Astrocyte (in vitro differentiated cells and primary cell): ENCODE measurements around the gene GCNA. TPM values are rescaled to one million over a fixed set of nuclear protein-coding genes. Genes with fewer than 3 reads are reported as not detected.

ENCODE experiments used
- DNase-seq: peaks from one replicate; pipeline ENCODE4 v3.0.0-alpha.2; 2010; ENCODE audit warnings: low read depth
- FAIRE-seq: peaks from 2 replicates; lab custom pipeline; 2011; peaks lifted over from hg19 to GRCh38; lab: Jason Lieb, UNC
- H2AFZ ChIP-seq: 2 replicates; pipeline ENCODE4 v1.6.0; 2012; ENCODE audit warnings: low read depth, low read length, inconsistent platforms
- H3K27ac ChIP-seq: 2 replicates; pipeline ENCODE4 v1.5.1; 2011; ENCODE audit warnings: low read depth, low read length, inconsistent platforms
- H3K27me3 ChIP-seq: 2 replicates; pipeline ENCODE4 v1.6.0; 2011; ENCODE audit warnings: low read length, inconsistent platforms; ENCODE audit not compliant: insufficient read depth
- H3K36me3 ChIP-seq: 2 replicates; pipeline ENCODE4 v1.5.1; 2011; ENCODE audit warnings: low read length, inconsistent platforms; ENCODE audit not compliant: insufficient read depth
- H3K4me1 ChIP-seq: 2 replicates; pipeline ENCODE4 v1.5.1; 2011; ENCODE audit warnings: low read length, inconsistent platforms; ENCODE audit not compliant: insufficient read depth
- H3K4me2 ChIP-seq: 2 replicates; pipeline ENCODE4 v1.6.0; 2012; ENCODE audit warnings: low read length, inconsistent platforms
- H3K4me3 ChIP-seq: 2 replicates; pipeline ENCODE4 v1.5.1; 2011; ENCODE audit warnings: low read depth, mild to moderate bottlenecking, low read length, inconsistent platforms; ENCODE audit not compliant: insufficient read depth
- H3K79me2 ChIP-seq: 2 replicates; pipeline ENCODE4 v1.6.0; 2012; ENCODE audit warnings: mild to moderate bottlenecking, low read length, inconsistent platforms; ENCODE audit not compliant: insufficient read depth
- H3K9ac ChIP-seq: 2 replicates; pipeline ENCODE4 v1.6.0; 2012; ENCODE audit warnings: mild to moderate bottlenecking, low read length, inconsistent platforms
- H3K9me3 ChIP-seq: 2 replicates; pipeline ENCODE4 v1.5.1; 2012; ENCODE audit warnings: low read depth, mild to moderate bottlenecking, low read length, inconsistent platforms; ENCODE audit not compliant: insufficient read depth
- H4K20me1 ChIP-seq: 2 replicates; pipeline ENCODE4 v1.6.0; 2012; ENCODE audit warnings: low read length, inconsistent platforms; ENCODE audit not compliant: insufficient read depth
- H3K27ac Mint-ChIP-seq: one replicate; pipeline ENCODE4 v1.8.0; 2021; ENCODE audit warnings: mild to moderate bottlenecking, mixed read lengths; ENCODE audit not compliant: unreplicated experiment
- H3K27me3 Mint-ChIP-seq: one replicate; pipeline ENCODE4 v1.8.0; 2021; ENCODE audit warnings: low read depth, mixed read lengths; ENCODE audit not compliant: unreplicated experiment
- H3K36me3 Mint-ChIP-seq: one replicate; pipeline ENCODE4 v1.8.0; 2021; ENCODE audit warnings: low read depth, mixed read lengths; ENCODE audit not compliant: unreplicated experiment
- H3K4me1 Mint-ChIP-seq: one replicate; pipeline ENCODE4 v1.8.0; 2021; ENCODE audit warnings: low read depth, mixed read lengths; ENCODE audit not compliant: unreplicated experiment
- H3K4me3 Mint-ChIP-seq: one replicate; pipeline ENCODE4 v1.8.0; 2021; ENCODE audit warnings: mild to moderate bottlenecking, moderate library complexity, mixed read lengths; ENCODE audit not compliant: unreplicated experiment
- H3K9me3 Mint-ChIP-seq: one replicate; pipeline ENCODE4 v1.8.0; 2021; ENCODE audit warnings: mild to moderate bottlenecking, mixed read lengths; ENCODE audit not compliant: unreplicated experiment
- CTCF ChIP-seq: IDR thresholded peaks from 2 replicates; pipeline ENCODE4 v1.5.1; 2011; ENCODE audit warnings: low read depth, mild to moderate bottlenecking, inconsistent platforms, low read length, moderate library complexity; ENCODE audit not compliant: insufficient read depth
- EZH2 ChIP-seq: IDR thresholded peaks from 2 replicates; pipeline ENCODE4 v1.6.1; 2012; ENCODE audit warnings: mild to moderate bottlenecking, low read length, inconsistent platforms; ENCODE audit not compliant: insufficient read depth
- total RNA-seq: library from RNA; stranded (reverse); gene quantifications from 2 replicates; pipeline ENCODE4 v1.2.1, GENCODE V29; 2021

The GCNA gene
- total RNA-seq, 1 donor from 2014 or later, result 2.2 TPM

GRCh38 chrX:71541210-71542022, 36.8 kb upstream of the GCNA start:
- Mint-ChIP-seq H3K4me3 (peak overlapping the region; percentile 54), H3K36me3 (peaks cover 2% of the 10 kb centered on the region), H3K27me3 (no peaks in the 10 kb centered on the region), H3K4me1 (peaks cover 37% of the 10 kb centered on the region), H3K27ac (peak overlapping the region; percentile 93), H3K9me3 (no peaks in the 10 kb centered on the region)
- Histone ChIP-seq H3K36me3 (peaks cover 18% of the 10 kb centered on the region), H4K20me1 (peaks cover 69% of the 10 kb centered on the region), H2AFZ (no peak overlapping the region), H3K79me2 (peaks cover 97% of the 10 kb centered on the region), H3K27me3 (no peaks in the 10 kb centered on the region), H3K27ac (peak overlapping the region; percentile 78), H3K4me2 (peak overlapping the region; percentile 55), H3K9ac (peak overlapping the region; percentile 63), H3K4me3 (no peak overlapping the region), H3K9me3 (no peaks in the 10 kb centered on the region), H3K4me1 (peaks cover 21% of the 10 kb centered on the region)
- DNase-seq (peak; percentile 53), FAIRE-seq (peak; percentile 88)
- TF ChIP-seq CTCF (no peak), EZH2 (no peak)

- Histone ChIP-seq H3K4me3 (no peak overlapping the region), H4K20me1 (peaks cover 71% of the 10 kb centered on the region), H3K9me3 (no peaks in the 10 kb centered on the region), H2AFZ (no peak overlapping the region), H3K27me3 (no peaks in the 10 kb centered on the region), H3K4me1 (peaks cover 21% of the 10 kb centered on the region), H3K4me2 (peak overlapping the region; percentile 55), H3K79me2 (peaks cover 97% of the 10 kb centered on the region), H3K36me3 (peaks cover 26% of the 10 kb centered on the region), H3K27ac (peak overlapping the region; percentile 78), H3K9ac (peak overlapping the region; percentile 63)
- peaks cover 2% of the 10 kb centered on the region for H3K36me3 Mint-ChIP-seq
- H3K4me1 Mint-ChIP-seq, result peaks cover 33% of the 10 kb centered on the region
- peak; percentile 51 for DNase-seq
- no peaks in the 10 kb centered on the region for H3K27me3 Mint-ChIP-seq
- H3K27ac Mint-ChIP-seq, result peak overlapping the region; percentile 93
- no peaks in the 10 kb centered on the region for H3K9me3 Mint-ChIP-seq
- FAIRE-seq, result peak; percentile 29
- TF ChIP-seq EZH2 (no peak), CTCF (no peak)
- peak overlapping the region; percentile 8 for H3K4me3 Mint-ChIP-seq
Observed at GRCh38 chrX:71542411-71542810, 35.8 kb upstream of the GCNA start.

DNA sequence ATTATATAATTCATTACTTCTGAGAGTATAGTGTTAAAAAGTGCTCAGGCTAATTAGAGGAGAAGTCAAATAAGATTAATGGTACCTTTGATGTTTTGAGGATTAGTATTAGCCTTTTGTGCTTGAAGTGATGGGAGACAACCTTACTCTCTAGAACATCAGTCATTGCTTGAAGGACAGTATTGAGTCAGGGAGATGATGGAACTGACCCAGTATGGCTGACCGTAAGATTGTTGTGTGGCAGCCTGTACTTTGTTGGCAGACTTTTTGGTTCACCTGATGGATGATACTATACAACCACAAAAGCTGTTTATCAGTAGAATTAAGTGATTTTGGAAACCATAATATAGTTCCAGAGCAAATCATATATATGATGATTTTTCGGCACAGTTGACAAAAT, 35.4 kb upstream of the GCNA start:
- DNase-seq, result peak; percentile 24
- Histone ChIP-seq H3K4me1 (peaks cover 21% of the 10 kb centered on the region), H2AFZ (no peak overlapping the region), H3K36me3 (peaks cover 25% of the 10 kb centered on the region), H4K20me1 (peaks cover 71% of the 10 kb centered on the region), H3K9ac (peak overlapping the region; percentile 46), H3K4me3 (no peak overlapping the region), H3K4me2 (peak overlapping the region; percentile 55), H3K79me2 (peaks cover 97% of the 10 kb centered on the region), H3K27me3 (no peaks in the 10 kb centered on the region), H3K27ac (peak overlapping the region; percentile 78), H3K9me3 (no peaks in the 10 kb centered on the region)
- Mint-ChIP-seq H3K4me1 (peaks cover 33% of the 10 kb centered on the region), H3K36me3 (peaks cover 2% of the 10 kb centered on the region), H3K4me3 (no peak overlapping the region), H3K27ac (no peak overlapping the region), H3K9me3 (no peaks in the 10 kb centered on the region), H3K27me3 (no peaks in the 10 kb centered on the region)
- peak; percentile 94 for FAIRE-seq
- TF ChIP-seq EZH2 (no peak), CTCF (no peak)
